ENCODE measurements around the gene CEP112. TPM values are rescaled to one million over a fixed set of nuclear protein-coding genes. Genes with fewer than 3 reads are reported as not detected.

CEP112 gene
- total and polyA plus RNA-seq, 2 of the 13 experiments (the other 11 are each of a cell fraction or from before 2014, with no cell fraction given), result 1.2 to 3.4 TPM

GRCh38 chr17:65753348-65753747, 438.6 kb downstream of the CEP112 start (continued):
- no peak for TF ChIP-seq ARID3A (IDR thresholded peaks at IDR 0.05; ENCODE audit: low read depth, low read length)
- TF ChIP-seq MED1 (CRISPR knock-in tag; IDR thresholded peaks at IDR 0.05), result no peak
- TF ChIP-seq ZMYM3 (CRISPR knock-in tag; IDR thresholded peaks at IDR 0.05), result no peak
- no peak for TF ChIP-seq ZFP90 (CRISPR knock-in tag; IDR thresholded peaks at IDR 0.05; ENCODE audit: borderline replicate concordance)
- no peak for TF ChIP-seq LCORL (IDR thresholded peaks at IDR 0.05)
- TF ChIP-seq LCORL (CRISPR knock-in tag; IDR thresholded peaks at IDR 0.05), result no peak

- CTCF ChIA-PET (ENCODE audit: low intra/inter-chr PET ratio, low total read pairs), result no interaction called here
- TSS peak; percentile 88 for BruUV-seq (replicated peaks)
- intact Hi-C loops (cut with micrococcal nuclease; ENCODE audit: unreplicated experiment), result loop anchor here (2.0 to 10.0 kb wide), 3 partner anchors 34 to 190 kb away; partner anchors contain the start of gene AXIN2
- TF ChIP-seq CSRNP2 (CRISPR knock-in tag; conservative IDR thresholded peaks at IDR 0.05; ENCODE audit: low read depth), result no peak
- TF ChIP-seq AFF4 (CRISPR knock-in tag; IDR thresholded peaks at IDR 0.05), result 0 out of 2 replicates have a peak, but pooled peaks have one; percentile 11
- no peak for TF ChIP-seq ZFP1 (CRISPR knock-in tag; IDR thresholded peaks at IDR 0.05)
- TF ChIP-seq TCF7L2 (IDR thresholded peaks at IDR 0.05; ENCODE audit: low read depth, low read length), result 0 out of 2 replicates have a peak, but pooled peaks have one; percentile 18
- no peak for TF ChIP-seq ZNF549 (CRISPR knock-in tag; IDR thresholded peaks at IDR 0.05)
- no peak for TF ChIP-seq PBX3 (CRISPR knock-in tag; IDR thresholded peaks at IDR 0.05; ENCODE audit: borderline replicate concordance)
- no peak for TF ChIP-seq THAP8 (CRISPR knock-in tag; IDR thresholded peaks at IDR 0.05; ENCODE audit: borderline replicate concordance)
- TF ChIP-seq ZNF205 (CRISPR knock-in tag; IDR thresholded peaks at IDR 0.05), result no peak
- 0 out of 2 replicates have a peak, but pooled peaks have one; percentile 5 for TF ChIP-seq ZNF136 (CRISPR knock-in tag; IDR thresholded peaks at IDR 0.05; ENCODE audit: low read depth)
Observed at GRCh38 chr17:65751263-65751662, 440.7 kb downstream of the CEP112 start.

More at GRCh38 chr17:65751263-65751662, 440.7 kb downstream of the CEP112 start:
- POLR2A ChIA-PET, result interaction anchor here (0.7 to 1.4 kb wide), 4 partner anchors 33 to 190 kb away, joined by 3 to 8 read pairs (median 4); partner anchors contain the start of gene AXIN2
- Histone ChIP-seq H4K20me1 (ENCODE audit: insufficient read depth, low read length) (no peaks in the 10 kb centered on the region), H3K27me3 (ENCODE audit: control insufficient read depth in 1 of 2, insufficient read depth in 2 of 2, low read length in 2 of 2) (no peaks in the 10 kb centered on the region), H2AFZ (ENCODE audit: low read length) (no peak overlapping the region), H3K27ac (ENCODE audit: extremely low read length, insufficient read depth, low read length) (peak overlapping the region; percentile 49), H3K79me2 (ENCODE audit: insufficient read depth, low read length) (no peaks in the 10 kb centered on the region), H3K4me3 (replicated peaks in 1 of 3; ENCODE audit: insufficient read depth in 1 of 3, low read depth in 2 of 3, low read length in 3 of 3) (peak overlapping the region in 2 of 3 experiments; percentile 3 to 15; a peak in 1 of 6 replicates), H3K9me3 (ENCODE audit: low read length) (no peaks in the 10 kb centered on the region), H3K36me3 (replicated peaks in 1 of 2; ENCODE audit: control insufficient read depth in 1 of 2, insufficient read depth in 2 of 2, low read length in 2 of 2) (no peaks in the 10 kb centered on the region), H3K4me1 (ENCODE audit: insufficient read depth, low read length) (peaks cover 44% of the 10 kb centered on the region), H3K4me2 (ENCODE audit: low read depth, low read length) (peak overlapping the region; percentile 58), H3K9ac (ENCODE audit: insufficient read depth, low read depth, low read length) (peak overlapping the region; percentile 48)
- FAIRE-seq (no peak), ATAC-seq (0 out of 3 replicates have a peak, but pooled peaks have one; percentile 22), DNase-seq (ENCODE audit: low spot score) (no peak)
- in situ Hi-C loops (cut with HindIII; ENCODE audit: extremely low pct_ligation_motif_present, low pct_unique_long_range_greater_than_20kb), result no loop called here
- 68% methylated on average over 5 of the region's 5 CpGs for WGBS (ENCODE audit: low lambda C conversion rate)

All from HepG2 (cell line).